K562 (cell line): ENCODE results near the gene HAGHL. TPM values are rescaled to one million over a fixed set of nuclear protein-coding genes. Genes with fewer than 3 reads are reported as not detected.

Source experiments
- ETV1 ChIP-seq: fragments of 450-650 bp; conservative IDR thresholded peaks from 2 replicates; pipeline ENCODE4 v1.6.1; 2016; ENCODE audit warnings: missing genetic modification characterization, control low read depth, low read depth, missing compliant biosample characterization
- FOXA3 ChIP-seq, 2 experiments: fragments of 450-650 bp in 1 of 2; sonication (generic) in 1 of 2; formaldehyde crosslinking; IDR thresholded peaks in 1 of 2; conservative IDR thresholded peaks in 1 of 2; 2 replicates each; pipeline versions ENCODE4 v1.4.0 to v1.8.0; 2020 to 2022; ENCODE audit warnings: mild to moderate bottlenecking in 2 of 2, missing genetic modification reagents in 1 of 2
- FOXK2 ChIP-seq, 2 experiments: fragments of 450-650 bp; IDR thresholded peaks in 1 of 2; conservative IDR thresholded peaks in 1 of 2; 2 replicates each; pipeline ENCODE4 v1.6.1; 2016; ENCODE audit warnings: low read depth in 2 of 2, mild to moderate bottlenecking in 1 of 2
- HNRNPL ChIP-seq: fragments of 200-400 bp; formaldehyde crosslinking; IDR thresholded peaks from 2 replicates; pipeline ENCODE4 v1.6.1; 2017; ENCODE audit warnings: low read depth, mild to moderate bottlenecking, low read length
- ILK ChIP-seq: fragments of 450-650 bp; IDR thresholded peaks from 2 replicates; pipeline ENCODE4 v1.6.1; 2016; ENCODE audit warnings: missing genetic modification characterization, low read depth, mild to moderate bottlenecking, missing compliant biosample characterization, moderate library complexity, borderline replicate concordance
- MTA2 ChIP-seq: fragments of 450-650 bp; IDR thresholded peaks from 2 replicates; pipeline ENCODE4 v1.6.1; 2016; ENCODE audit warnings: low read depth
- NCOA6 ChIP-seq: fragments of 450-650 bp; IDR thresholded peaks from 2 replicates; pipeline ENCODE4 v1.6.1; 2017; ENCODE audit warnings: mild to moderate bottlenecking
- POLR2A ChIP-seq: fragments of 450-650 bp; conservative IDR thresholded peaks from 2 replicates; pipeline ENCODE4 v1.6.1; 2016
- POLR3G ChIP-seq: IDR thresholded peaks from 2 replicates; pipeline ENCODE4 v1.6.1; 2011; ENCODE audit not compliant: insufficient read length, insufficient replicate concordance; ENCODE audit errors: extremely low read depth
- RBM22 ChIP-seq: fragments of 200-400 bp; formaldehyde crosslinking; IDR thresholded peaks from 2 replicates; pipeline ENCODE4 v1.6.1; 2018; ENCODE audit warnings: low read length, low read depth; ENCODE audit not compliant: poor library complexity, severe bottlenecking
- ZNF3 ChIP-seq: fragments of 250-450 bp; sonication (Bioruptor Pico); IDR thresholded peaks from 2 replicates; pipeline ENCODE4 v1.5.0; 2021; ENCODE audit warnings: mild to moderate bottlenecking, moderate library complexity
- polyA plus RNA-seq, 8 experiments: library from polyadenylated mRNA; depleted of rRNA in 4 of 8; stranded (reverse) in 5 of 8; unstranded in 3 of 8; fragments of >200 nt; fragmentation: Nextera tagmentation in 2 of 8; fragmentation: Illumina TruSeq in 1 of 8; extraction: Ambion mirVana in 2 of 8; extraction: Trizol in 1 of 8; gene quantifications; 2 replicates each; pipeline versions ENCODE4 v1.2.1 to v1.2.3, GENCODE V29; 2011 to 2014; ENCODE audit warnings: inconsistent platforms in 1 of 8, missing spikeins in 1 of 8
- total RNA-seq, 7 experiments: library from RNA; depleted of rRNA in 6 of 7; stranded (reverse); fragments of >200 nt in 6 of 7; fragmentation: Illumina TruSeq in 2 of 7; extraction: Trizol in 2 of 7; gene quantifications; 2 replicates each; pipeline versions ENCODE4 v1.2.1 to v1.2.3, GENCODE V29; 2011 to 2021; ENCODE audit warnings: low replicate concordance in 1 of 7
- TF ChIP-seq, protein P1 (sequence below), 2 experiments: fragments of 450-650 bp in 1 of 2; sonication (generic) in 1 of 2; formaldehyde crosslinking in 1 of 2; IDR thresholded peaks; 2 replicates each; pipeline versions ENCODE4 v1.7.1 to v1.9.0; 2016 to 2022; ENCODE audit warnings: inconsistent platforms in 1 of 2, mild to moderate bottlenecking in 1 of 2, missing genetic modification reagents in 1 of 2
- TF ChIP-seq, protein P2 (sequence below): fragments of 250-450 bp; sonication (Bioruptor Pico); IDR thresholded peaks from 2 replicates; pipeline ENCODE4 v1.5.1; 2021; ENCODE audit warnings: mild to moderate bottlenecking
- TF ChIP-seq, protein P3 (sequence below): fragments of 450-650 bp; IDR thresholded peaks from 2 replicates; pipeline ENCODE4 v1.6.1; 2016; ENCODE audit warnings: borderline replicate concordance

HAGHL gene
- total and polyA plus RNA-seq, 9 of the 15 experiments (the other 6 are each of a cell fraction or from before 2014, with no cell fraction given): 0.31 to 83.4 (median 20.7) TPM

DNA sequence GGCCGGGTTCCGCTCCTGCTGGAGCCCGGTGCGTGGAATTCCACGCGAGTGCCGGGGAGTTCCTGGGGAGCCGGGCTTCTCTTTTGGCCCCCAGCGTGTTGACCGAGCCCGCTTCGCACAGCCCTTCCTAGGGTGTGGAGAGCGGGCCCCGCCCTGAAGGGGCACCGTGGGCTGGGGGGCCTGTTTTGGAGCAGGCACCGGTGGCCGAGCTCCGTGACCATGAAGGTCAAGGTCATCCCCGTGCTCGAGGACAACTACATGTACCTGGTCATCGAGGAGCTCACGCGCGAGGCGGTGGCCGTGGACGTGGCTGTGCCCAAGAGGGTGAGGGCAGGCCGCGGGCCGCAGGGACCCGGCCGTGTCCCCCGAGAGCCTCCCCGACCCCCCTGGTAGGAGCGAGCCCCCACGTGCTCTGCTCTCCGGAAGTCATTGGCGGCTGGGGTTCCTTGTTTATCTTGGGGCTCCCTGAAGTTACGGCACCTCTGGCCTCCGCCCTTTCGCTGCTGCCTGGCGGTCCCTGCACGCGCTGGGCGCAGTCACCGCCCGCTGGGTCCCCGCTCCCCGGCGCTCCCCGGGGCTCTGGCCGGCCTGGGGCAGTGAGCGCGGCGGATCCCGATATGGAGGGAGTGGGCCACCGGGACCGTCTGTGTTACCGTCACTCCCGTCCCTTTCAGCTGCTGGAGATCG is 528 bp downstream of the HAGHL start (continued):
- TF ChIP-seq, protein P1, sequence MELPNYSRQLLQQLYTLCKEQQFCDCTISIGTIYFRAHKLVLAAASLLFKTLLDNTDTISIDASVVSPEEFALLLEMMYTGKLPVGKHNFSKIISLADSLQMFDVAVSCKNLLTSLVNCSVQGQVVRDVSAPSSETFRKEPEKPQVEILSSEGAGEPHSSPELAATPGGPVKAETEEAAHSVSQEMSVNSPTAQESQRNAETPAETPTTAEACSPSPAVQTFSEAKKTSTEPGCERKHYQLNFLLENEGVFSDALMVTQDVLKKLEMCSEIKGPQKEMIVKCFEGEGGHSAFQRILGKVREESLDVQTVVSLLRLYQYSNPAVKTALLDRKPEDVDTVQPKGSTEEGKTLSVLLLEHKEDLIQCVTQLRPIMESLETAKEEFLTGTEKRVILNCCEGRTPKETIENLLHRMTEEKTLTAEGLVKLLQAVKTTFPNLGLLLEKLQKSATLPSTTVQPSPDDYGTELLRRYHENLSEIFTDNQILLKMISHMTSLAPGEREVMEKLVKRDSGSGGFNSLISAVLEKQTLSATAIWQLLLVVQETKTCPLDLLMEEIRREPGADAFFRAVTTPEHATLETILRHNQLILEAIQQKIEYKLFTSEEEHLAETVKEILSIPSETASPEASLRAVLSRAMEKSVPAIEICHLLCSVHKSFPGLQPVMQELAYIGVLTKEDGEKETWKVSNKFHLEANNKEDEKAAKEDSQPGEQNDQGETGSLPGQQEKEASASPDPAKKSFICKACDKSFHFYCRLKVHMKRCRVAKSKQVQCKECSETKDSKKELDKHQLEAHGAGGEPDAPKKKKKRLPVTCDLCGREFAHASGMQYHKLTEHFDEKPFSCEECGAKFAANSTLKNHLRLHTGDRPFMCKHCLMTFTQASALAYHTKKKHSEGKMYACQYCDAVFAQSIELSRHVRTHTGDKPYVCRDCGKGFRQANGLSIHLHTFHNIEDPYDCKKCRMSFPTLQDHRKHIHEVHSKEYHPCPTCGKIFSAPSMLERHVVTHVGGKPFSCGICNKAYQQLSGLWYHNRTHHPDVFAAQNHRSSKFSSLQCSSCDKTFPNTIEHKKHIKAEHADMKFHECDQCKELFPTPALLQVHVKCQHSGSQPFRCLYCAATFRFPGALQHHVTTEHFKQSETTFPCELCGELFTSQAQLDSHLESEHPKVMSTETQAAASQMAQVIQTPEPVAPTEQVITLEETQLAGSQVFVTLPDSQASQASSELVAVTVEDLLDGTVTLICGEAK (IDR thresholded peaks at IDR 0.05): peak; percentile 48
- TF ChIP-seq, protein P1 (CRISPR knock-in tag; IDR thresholded peaks at IDR 0.05): no peak
- TF ChIP-seq RBM22: peak; percentile 78
- peak; percentile 80 for TF ChIP-seq POLR2A
- TF ChIP-seq POLR3G: no peak
- TF ChIP-seq FOXA3 (CRISPR knock-in tag; conservative IDR thresholded peaks at IDR 0.05 in 1 of 2, IDR thresholded peaks at IDR 0.05 in 1 of 2): peak in 1 of 2 experiments; percentile 74; a peak in 2 of 4 replicates
- TF ChIP-seq FOXK2 (conservative IDR thresholded peaks at IDR 0.05 in 1 of 2, IDR thresholded peaks at IDR 0.05 in 1 of 2; ENCODE audit: low read depth in 2 of 2): peak; percentile 65 to 69
- no peak for TF ChIP-seq ILK
- no peak for TF ChIP-seq NCOA6
- no peak for TF ChIP-seq ZNF3 (CRISPR knock-in tag)
- TF ChIP-seq ETV1 (tag): peak; percentile 40; the same call in 1 of the 2 replicates
- TF ChIP-seq, protein P2, sequence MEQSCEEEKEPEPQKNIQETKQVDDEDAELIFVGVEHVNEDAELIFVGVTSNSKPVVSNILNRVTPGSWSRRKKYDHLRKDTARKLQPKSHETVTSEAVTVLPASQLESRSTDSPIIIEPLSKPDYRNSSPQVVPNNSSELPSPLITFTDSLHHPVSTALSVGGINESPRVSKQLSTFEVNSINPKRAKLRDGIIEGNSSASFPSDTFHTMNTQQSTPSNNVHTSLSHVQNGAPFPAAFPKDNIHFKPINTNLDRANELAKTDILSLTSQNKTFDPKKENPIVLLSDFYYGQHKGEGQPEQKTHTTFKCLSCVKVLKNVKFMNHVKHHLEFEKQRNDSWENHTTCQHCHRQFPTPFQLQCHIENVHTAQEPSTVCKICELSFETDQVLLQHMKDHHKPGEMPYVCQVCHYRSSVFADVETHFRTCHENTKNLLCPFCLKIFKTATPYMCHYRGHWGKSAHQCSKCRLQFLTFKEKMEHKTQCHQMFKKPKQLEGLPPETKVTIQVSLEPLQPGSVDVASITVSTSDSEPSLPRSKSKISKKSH (CRISPR knock-in tag): no peak
- TF ChIP-seq, protein P3, sequence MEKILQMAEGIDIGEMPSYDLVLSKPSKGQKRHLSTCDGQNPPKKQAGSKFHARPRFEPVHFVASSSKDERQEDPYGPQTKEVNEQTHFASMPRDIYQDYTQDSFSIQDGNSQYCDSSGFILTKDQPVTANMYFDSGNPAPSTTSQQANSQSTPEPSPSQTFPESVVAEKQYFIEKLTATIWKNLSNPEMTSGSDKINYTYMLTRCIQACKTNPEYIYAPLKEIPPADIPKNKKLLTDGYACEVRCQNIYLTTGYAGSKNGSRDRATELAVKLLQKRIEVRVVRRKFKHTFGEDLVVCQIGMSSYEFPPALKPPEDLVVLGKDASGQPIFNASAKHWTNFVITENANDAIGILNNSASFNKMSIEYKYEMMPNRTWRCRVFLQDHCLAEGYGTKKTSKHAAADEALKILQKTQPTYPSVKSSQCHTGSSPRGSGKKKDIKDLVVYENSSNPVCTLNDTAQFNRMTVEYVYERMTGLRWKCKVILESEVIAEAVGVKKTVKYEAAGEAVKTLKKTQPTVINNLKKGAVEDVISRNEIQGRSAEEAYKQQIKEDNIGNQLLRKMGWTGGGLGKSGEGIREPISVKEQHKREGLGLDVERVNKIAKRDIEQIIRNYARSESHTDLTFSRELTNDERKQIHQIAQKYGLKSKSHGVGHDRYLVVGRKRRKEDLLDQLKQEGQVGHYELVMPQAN: 0 out of 2 replicates have a peak, but pooled peaks have one; percentile 51
- peak; percentile 81 for TF ChIP-seq HNRNPL
- TF ChIP-seq MTA2: 0 out of 2 replicates have a peak, but pooled peaks have one; percentile 29
